ENCODE results near the gene GRK4.

DNA sequence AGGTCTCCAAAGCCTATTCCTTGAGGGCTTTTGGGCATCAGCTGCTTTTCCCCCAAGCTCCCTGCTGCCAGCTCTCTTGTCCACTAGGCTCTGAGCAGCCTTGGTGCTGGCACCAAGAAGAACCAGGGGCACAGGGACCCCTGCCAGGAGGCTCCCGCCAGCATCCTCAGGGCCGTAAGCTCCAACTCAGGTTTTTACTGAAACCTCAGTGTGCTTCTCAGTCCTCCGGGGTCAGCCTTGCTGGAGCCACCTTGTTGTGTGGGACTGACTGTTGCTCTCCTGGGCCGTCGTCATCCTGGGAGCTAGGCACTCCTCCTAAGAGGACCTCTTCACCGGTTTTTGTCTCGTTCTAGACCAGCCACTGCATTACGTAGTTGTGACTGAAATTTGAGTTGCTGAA is 39.1 kb upstream of the GRK4 start:
- TF ChIP-seq, protein P1, sequence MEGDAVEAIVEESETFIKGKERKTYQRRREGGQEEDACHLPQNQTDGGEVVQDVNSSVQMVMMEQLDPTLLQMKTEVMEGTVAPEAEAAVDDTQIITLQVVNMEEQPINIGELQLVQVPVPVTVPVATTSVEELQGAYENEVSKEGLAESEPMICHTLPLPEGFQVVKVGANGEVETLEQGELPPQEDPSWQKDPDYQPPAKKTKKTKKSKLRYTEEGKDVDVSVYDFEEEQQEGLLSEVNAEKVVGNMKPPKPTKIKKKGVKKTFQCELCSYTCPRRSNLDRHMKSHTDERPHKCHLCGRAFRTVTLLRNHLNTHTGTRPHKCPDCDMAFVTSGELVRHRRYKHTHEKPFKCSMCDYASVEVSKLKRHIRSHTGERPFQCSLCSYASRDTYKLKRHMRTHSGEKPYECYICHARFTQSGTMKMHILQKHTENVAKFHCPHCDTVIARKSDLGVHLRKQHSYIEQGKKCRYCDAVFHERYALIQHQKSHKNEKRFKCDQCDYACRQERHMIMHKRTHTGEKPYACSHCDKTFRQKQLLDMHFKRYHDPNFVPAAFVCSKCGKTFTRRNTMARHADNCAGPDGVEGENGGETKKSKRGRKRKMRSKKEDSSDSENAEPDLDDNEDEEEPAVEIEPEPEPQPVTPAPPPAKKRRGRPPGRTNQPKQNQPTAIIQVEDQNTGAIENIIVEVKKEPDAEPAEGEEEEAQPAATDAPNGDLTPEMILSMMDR (IDR thresholded peaks at IDR 0.05), result no peak
- TF ChIP-seq EZH2 (IDR thresholded peaks at IDR 0.05; ENCODE audit: borderline replicate concordance, insufficient read depth, low read depth, low read length, poor library complexity, severe bottlenecking), result no peak
